GM23338 (cell line): ENCODE data around the gene GRM4. TPM values are rescaled to one million over a fixed set of nuclear protein-coding genes. Genes with fewer than 3 reads are reported as not detected.

Experiments used
- ATAC-seq: fragments of 200-7000 bp; cut with Tn5 transposase; 3 replicates; pipeline ENCODE4 v1.9.1; 2020
- DNase-seq: peaks from one replicate; pipeline ENCODE4 v3.0.0-alpha.2; 2015; ENCODE audit warnings: low spot score
- H2AFZ ChIP-seq: fragments of 200-600 bp; sonication (generic); 2 replicates; pipeline ENCODE4 v1.8.0; 2016; ENCODE audit warnings: antibody characterized with exemption, mild to moderate bottlenecking, moderate library complexity
- H3F3A ChIP-seq: fragments of 200-600 bp; sonication (generic); replicated peaks from 2 replicates; pipeline ENCODE4 v1.8.0; 2017; ENCODE audit warnings: antibody characterized with exemption, mixed run types, low read depth
- H3K27ac ChIP-seq: fragments of 200-600 bp; sonication (generic); 2 replicates; pipeline ENCODE4 v1.6.1; 2016; ENCODE audit warnings: low read depth
- H3K27me3 ChIP-seq: fragments of 200-600 bp; sonication (generic); 2 replicates; pipeline ENCODE4 v1.8.0; 2016; ENCODE audit warnings: mild to moderate bottlenecking, mixed run types, moderate library complexity; ENCODE audit not compliant: insufficient read depth
- H3K36me3 ChIP-seq: fragments of 200-600 bp; sonication (generic); 2 replicates; pipeline ENCODE4 v1.8.0; 2016; ENCODE audit warnings: mild to moderate bottlenecking; ENCODE audit not compliant: insufficient read depth
- H3K4me1 ChIP-seq: fragments of 200-600 bp; sonication (generic); 2 replicates; pipeline ENCODE4 v1.8.0; 2016; ENCODE audit warnings: mild to moderate bottlenecking, moderate library complexity; ENCODE audit not compliant: insufficient read depth
- H3K4me2 ChIP-seq: fragments of 200-600 bp; sonication (generic); 2 replicates; pipeline ENCODE4 v1.7.1; 2017; ENCODE audit warnings: mixed run types
- H3K4me3 ChIP-seq: fragments of 200-600 bp; sonication (generic); 2 replicates; pipeline ENCODE4 v1.6.1; 2016; ENCODE audit warnings: mixed run types
- H3K79me2 ChIP-seq: fragments of 200-600 bp; sonication (generic); replicated peaks from 2 replicates; pipeline ENCODE4 v1.8.0; 2017; ENCODE audit warnings: mild to moderate bottlenecking; ENCODE audit not compliant: insufficient read depth
- H3K9me2 ChIP-seq: fragments of 200-600 bp; sonication (generic); 2 replicates; pipeline ENCODE4 v1.8.0; 2017; ENCODE audit not compliant: insufficient read depth
- H4K20me1 ChIP-seq: fragments of 200-600 bp; sonication (generic); replicated peaks from 2 replicates; pipeline ENCODE4 v1.8.0; 2017; ENCODE audit warnings: mild to moderate bottlenecking; ENCODE audit not compliant: insufficient read depth
- H3K27ac Mint-ChIP-seq: 2 replicates; pipeline ENCODE4 v1.8.0; 2020; ENCODE audit warnings: inconsistent platforms, mild to moderate bottlenecking, moderate library complexity, mixed read lengths
- H3K27me3 Mint-ChIP-seq: 3 replicates; pipeline ENCODE4 v1.8.0; 2022; ENCODE audit warnings: low read depth, mild to moderate bottlenecking, moderate library complexity, mixed read lengths, inconsistent platforms; ENCODE audit not compliant: insufficient read depth, poor library complexity
- H3K36me3 Mint-ChIP-seq: 3 replicates; pipeline ENCODE4 v1.8.0; 2021; ENCODE audit warnings: low read depth, mild to moderate bottlenecking, inconsistent platforms, moderate library complexity, mixed read lengths
- H3K4me1 Mint-ChIP-seq: 3 replicates; pipeline ENCODE4 v1.8.0; 2020; ENCODE audit warnings: mild to moderate bottlenecking, inconsistent platforms, mixed read lengths
- H3K4me3 Mint-ChIP-seq: 3 replicates; pipeline ENCODE4 v1.8.0; 2021; ENCODE audit warnings: moderate library complexity, mild to moderate bottlenecking, inconsistent platforms, mixed read lengths
- H3K9me3 Mint-ChIP-seq: 3 replicates; pipeline ENCODE4 v1.8.0; 2020; ENCODE audit warnings: moderate library complexity, mild to moderate bottlenecking, inconsistent platforms, mixed read lengths
- CREB1 ChIP-seq: fragments of 250-450 bp; sonication (Bioruptor Pico); IDR thresholded peaks from 2 replicates; pipeline ENCODE4 v1.5.0; 2020; ENCODE audit warnings: low read depth, mild to moderate bottlenecking, moderate library complexity
- CTCF ChIP-seq, 2 experiments: fragments of 200-600 bp in 1 of 2; sonication (generic) in 1 of 2; conservative IDR thresholded peaks; 2 replicates each; pipeline versions ENCODE4 v1.5.1 to v1.6.1; 2016 to 2017; ENCODE audit warnings: antibody characterized with exemption in 2 of 2, low read depth in 2 of 2, mild to moderate bottlenecking in 2 of 2, moderate library complexity in 1 of 2
- ETS1 ChIP-seq: IDR thresholded peaks from 2 replicates; pipeline ENCODE4 v1.6.1; 2016; ENCODE audit warnings: antibody characterized with exemption
- EZH2 ChIP-seq: fragments of 200-600 bp; sonication (generic); IDR thresholded peaks from one replicate; pipeline ENCODE4 v1.8.0; 2017; ENCODE audit warnings: antibody characterized with exemption, mild to moderate bottlenecking, low read depth; ENCODE audit not compliant: unreplicated experiment
- EZH2phosphoT487 ChIP-seq: fragments of 200-600 bp; sonication (generic); IDR thresholded peaks from one replicate; pipeline ENCODE4 v1.8.1; 2018; ENCODE audit warnings: antibody characterized with exemption; ENCODE audit not compliant: unreplicated experiment
- JUNB ChIP-seq: IDR thresholded peaks from one replicate; pipeline ENCODE4 v1.6.1; 2016; ENCODE audit warnings: antibody characterized with exemption; ENCODE audit not compliant: unreplicated experiment
- NANOG ChIP-seq: IDR thresholded peaks from 2 replicates; pipeline ENCODE4 v1.6.1; 2016; ENCODE audit warnings: antibody characterized with exemption, borderline replicate concordance
- POLR2AphosphoS5 ChIP-seq: IDR thresholded peaks from 2 replicates; pipeline ENCODE4 v1.6.1; 2016; ENCODE audit warnings: antibody characterized with exemption, low read depth
- REST ChIP-seq: IDR thresholded peaks from one replicate; pipeline ENCODE4 v1.6.1; 2018; ENCODE audit warnings: antibody characterized with exemption; ENCODE audit not compliant: unreplicated experiment
- STAT1 ChIP-seq: IDR thresholded peaks from one replicate; pipeline ENCODE4 v1.6.1; 2016; ENCODE audit warnings: antibody characterized with exemption; ENCODE audit not compliant: unreplicated experiment
- ZNF114 ChIP-seq: fragments of 250-450 bp; sonication (Bioruptor Pico); IDR thresholded peaks from 2 replicates; pipeline ENCODE4 v1.5.0; 2020; ENCODE audit warnings: mild to moderate bottlenecking, moderate library complexity
- ZNF331 ChIP-seq: fragments of 250-450 bp; sonication (Bioruptor Pico); IDR thresholded peaks from 2 replicates; pipeline ENCODE4 v1.5.0; 2020; ENCODE audit warnings: low read depth, mild to moderate bottlenecking, moderate library complexity
- polyA plus RNA-seq: library from polyadenylated mRNA; unstranded; fragments of >200 nt; fragmentation: Nextera tagmentation; extraction: Ambion mirVana; gene quantifications from 2 replicates; pipeline ENCODE4 v1.2.1, GENCODE V29; 2016
- total RNA-seq: library from RNA; depleted of rRNA; stranded (reverse); fragments of >200 nt; shearing (Covaris generic); gene quantifications from 2 replicates; pipeline ENCODE4 v1.2.3, GENCODE V29; 2014

GRM4 gene
- total and polyA plus RNA-seq, 2 experiments from 2014 or later, result 7.0 to 30.6 TPM

GRCh38 chr6:34145161-34146020 is 496 bp downstream of the GRM4 start:
- H2AFZ ChIP-seq, result peak overlapping the region; percentile 59
- peak overlapping the region; percentile 75 for H3K4me3 Mint-ChIP-seq
- peak overlapping the region; percentile 95 for H3K4me2 ChIP-seq
- H3K9me2 ChIP-seq, result no peaks in the 10 kb centered on the region
- peak overlapping the region; percentile 88 for H3K4me3 ChIP-seq
- H3K79me2 ChIP-seq, result peaks cover 14% of the 10 kb centered on the region; the same call in 1 of the 2 replicates
- H3K27me3 Mint-ChIP-seq, result peaks cover 56% of the 10 kb centered on the region
- H3K27ac Mint-ChIP-seq, result no peak overlapping the region
- H3K36me3 Mint-ChIP-seq, result peaks cover 3% of the 10 kb centered on the region; the same call in 1 of the 3 replicates
- H3K9me3 Mint-ChIP-seq, result no peaks in the 10 kb centered on the region
- H3F3A ChIP-seq, result peaks cover 13% of the 10 kb centered on the region
- DNase-seq (peak; percentile 83), ATAC-seq (peak; percentile 19)
- no peaks in the 10 kb centered on the region for H3K36me3 ChIP-seq
- peaks cover 50% of the 10 kb centered on the region for H3K27me3 ChIP-seq
- peaks cover 67% of the 10 kb centered on the region for H3K4me1 Mint-ChIP-seq
- peaks cover 64% of the 10 kb centered on the region for H3K4me1 ChIP-seq
- H3K27ac ChIP-seq, result peak overlapping the region; percentile 45; the same call in 1 of the 2 replicates
- TF ChIP-seq CTCF (conservative IDR thresholded peaks at IDR 0.05; ENCODE audit: low read depth in 2 of 2) (peak in 1 of 2 experiments; percentile 19; a peak in 1 of 4 replicates), JUNB (no peak), NANOG (no peak), EZH2 (peak; percentile 38), POLR2AphosphoS5 (peak; percentile 45; the same call in 1 of the 2 replicates)
- no peaks in the 10 kb centered on the region for H4K20me1 ChIP-seq

GRCh38 chr6:34144581-34145160 is 1.2 kb downstream of the GRM4 start:
- peaks cover 17% of the 10 kb centered on the region for H3F3A ChIP-seq
- H3K4me3 Mint-ChIP-seq, result peak overlapping the region; percentile 75
- TF ChIP-seq POLR2AphosphoS5 (no peak), STAT1 (no peak), ETS1 (no peak), EZH2phosphoT487 (no peak), CREB1 (CRISPR knock-in tag) (no peak), REST (no peak), NANOG (no peak), ZNF114 (CRISPR knock-in tag) (no peak), ZNF331 (CRISPR knock-in tag) (no peak), CTCF (conservative IDR thresholded peaks at IDR 0.05; ENCODE audit: low read depth in 2 of 2) (no peak), EZH2 (no peak)
- H3K27ac Mint-ChIP-seq, result no peak overlapping the region
- H3K4me1 Mint-ChIP-seq, result peaks cover 67% of the 10 kb centered on the region
- peaks cover 20% of the 10 kb centered on the region; the same call in 1 of the 2 replicates for H3K79me2 ChIP-seq
- peaks cover 50% of the 10 kb centered on the region for H3K27me3 Mint-ChIP-seq
- H4K20me1 ChIP-seq, result no peaks in the 10 kb centered on the region
- H3K4me3 ChIP-seq, result peak overlapping the region; percentile 88
- peaks cover 50% of the 10 kb centered on the region for H3K27me3 ChIP-seq
- H3K4me1 ChIP-seq, result peaks cover 60% of the 10 kb centered on the region
- H3K27ac ChIP-seq, result no peak overlapping the region
- no peaks in the 10 kb centered on the region for H3K9me3 Mint-ChIP-seq
- ATAC-seq, result peak; percentile 3
- no peak for DNase-seq
- H3K4me2 ChIP-seq, result peak overlapping the region; percentile 95
- 0 out of 2 replicates have a peak overlapping the region, but pooled peaks have one; percentile 72 for H2AFZ ChIP-seq
- H3K36me3 ChIP-seq, result no peaks in the 10 kb centered on the region
- H3K36me3 Mint-ChIP-seq, result peaks cover 3% of the 10 kb centered on the region; the same call in 1 of the 3 replicates
- H3K9me2 ChIP-seq, result no peaks in the 10 kb centered on the region
